ENCODE measurements around the gene HACD2.
"Not testable (repeated sequence)": the region's sequence is repeated elsewhere in the genome, so short reads cannot be mapped to it uniquely, and the experiment has no call there.

The HACD2 gene

GRCh38 chr3:123616593-123616992 is 31.7 kb upstream of the HACD2 start:
- H3K4me3 ChIP-seq (ENCODE audit: low read length), result no peak overlapping the region
- DNase-seq (ENCODE audit: low read depth, low spot score), result no peak

GRCh38 chr3:123613543-123613942 is 28.7 kb upstream of the HACD2 start:
- DNase-seq (ENCODE audit: low read depth, low spot score), result no peak
- H3K4me3 ChIP-seq (ENCODE audit: low read length), result no peak overlapping the region

GRCh38 chr3:123611674-123612073 is 26.8 kb upstream of the HACD2 start:
- not testable (repeated sequence) for DNase-seq (ENCODE audit: low read depth, low spot score); H3K4me3 ChIP-seq (ENCODE audit: low read length)

- no peak overlapping the region for H3K4me3 ChIP-seq (ENCODE audit: low read length)
- no peak for DNase-seq (ENCODE audit: low read depth, low spot score)
These were observed 26.2 kb upstream of the HACD2 start for GRCh38 chr3:123611082-123611481.

GRCh38 chr3:123610331-123610730 is 25.5 kb upstream of the HACD2 start:
- H3K4me3 ChIP-seq (ENCODE audit: low read length), result no peak overlapping the region
- DNase-seq (ENCODE audit: low read depth, low spot score), result no peak

- H3K4me3 ChIP-seq (ENCODE audit: low read length), result no peak overlapping the region
- DNase-seq (ENCODE audit: low read depth, low spot score), result no peak
These were observed 24.2 kb upstream of the HACD2 start for GRCh38 chr3:123609063-123609462.

- DNase-seq (ENCODE audit: low read depth, low spot score), result no peak
- no peak overlapping the region for H3K4me3 ChIP-seq (ENCODE audit: low read length)
These were observed 23.5 kb upstream of the HACD2 start for GRCh38 chr3:123608263-123608937.

GRCh38 chr3:123606527-123606926 is 21.7 kb upstream of the HACD2 start:
- H3K4me3 ChIP-seq (ENCODE audit: low read length), result no peak overlapping the region
- no peak for DNase-seq (ENCODE audit: low read depth, low spot score)

- DNase-seq (ENCODE audit: low read depth, low spot score), result no peak
- no peak overlapping the region for H3K4me3 ChIP-seq (ENCODE audit: low read length)
These were observed 21.0 kb upstream of the HACD2 start for GRCh38 chr3:123605789-123606234.

- not testable (repeated sequence) for H3K4me3 ChIP-seq (ENCODE audit: low read length); DNase-seq (ENCODE audit: low read depth, low spot score)
These were observed 18.3 kb upstream of the HACD2 start for GRCh38 chr3:123603153-123603552.

GRCh38 chr3:123602325-123602724 is 17.5 kb upstream of the HACD2 start:
- H3K4me3 ChIP-seq (ENCODE audit: low read length), result no peak overlapping the region
- no peak for DNase-seq (ENCODE audit: low read depth, low spot score)

GRCh38 chr3:123600863-123601262 is 16.0 kb upstream of the HACD2 start:
- H3K4me3 ChIP-seq (ENCODE audit: low read length); DNase-seq (ENCODE audit: low read depth, low spot score): not testable (repeated sequence)

- no peak for DNase-seq (ENCODE audit: low read depth, low spot score)
- no peak overlapping the region for H3K4me3 ChIP-seq (ENCODE audit: low read length)
These were observed 12.7 kb upstream of the HACD2 start for GRCh38 chr3:123597561-123597960.

- no peak overlapping the region for H3K4me3 ChIP-seq (ENCODE audit: low read length)
- no peak for DNase-seq (ENCODE audit: low read depth, low spot score)
These were observed 10.7 kb upstream of the HACD2 start for GRCh38 chr3:123595396-123596180.

- H3K4me3 ChIP-seq (ENCODE audit: low read length), result no peak overlapping the region
- no peak for DNase-seq (ENCODE audit: low read depth, low spot score)
These were observed 8.5 kb upstream of the HACD2 start for GRCh38 chr3:123593381-123593780.

- no peak for DNase-seq (ENCODE audit: low read depth, low spot score)
These were observed 6.0 kb upstream of the HACD2 start for GRCh38 chr3:123590685-123591450.

GRCh38 chr3:123587401-123587800 is 2.5 kb upstream of the HACD2 start:
- no peak for DNase-seq (ENCODE audit: low read depth, low spot score)
- no peak overlapping the region for H3K4me3 ChIP-seq (ENCODE audit: low read length)

More at GRCh38 chr3:123590685-123591450, 6.0 kb upstream of the HACD2 start:
- H3K4me3 ChIP-seq (ENCODE audit: low read length), result no peak overlapping the region

- no peak overlapping the region for H3K4me3 ChIP-seq (ENCODE audit: low read length)
- no peak for DNase-seq (ENCODE audit: low read depth, low spot score)
These were observed 2.1 kb upstream of the HACD2 start for GRCh38 chr3:123586968-123587367.

- H3K4me3 ChIP-seq (ENCODE audit: low read length), result peak overlapping the region; percentile 96
- DNase-seq (ENCODE audit: low read depth, low spot score), result peak; percentile 54
These were observed 1.3 kb upstream of the HACD2 start for GRCh38 chr3:123586131-123586530.
